Tibial nerve (tissue), 3 donors: ENCODE data around the gene SLC1A1.

ENCODE experiments used
- POLR2A ChIP-seq, 2 donors: fragments of 450-650 bp; IDR thresholded peaks; one replicate each; pipeline ENCODE4 v1.6.1; 2017; ENCODE audit warnings: antibody characterized with exemption in 2 of 2, mild to moderate bottlenecking in 2 of 2, moderate library complexity in 2 of 2
- TF ChIP-seq, protein P1 (sequence below), 5 experiments: fragments of 200-600 bp in 3 of 5; fragments of 450-650 bp in 2 of 5; sonication (generic) in 3 of 5; IDR thresholded peaks; one replicate each; pipeline ENCODE4 v1.5.1; 2016 to 2019; ENCODE audit warnings: antibody characterized with exemption in 5 of 5, mild to moderate bottlenecking in 3 of 5, moderate library complexity in 2 of 5

DNA sequence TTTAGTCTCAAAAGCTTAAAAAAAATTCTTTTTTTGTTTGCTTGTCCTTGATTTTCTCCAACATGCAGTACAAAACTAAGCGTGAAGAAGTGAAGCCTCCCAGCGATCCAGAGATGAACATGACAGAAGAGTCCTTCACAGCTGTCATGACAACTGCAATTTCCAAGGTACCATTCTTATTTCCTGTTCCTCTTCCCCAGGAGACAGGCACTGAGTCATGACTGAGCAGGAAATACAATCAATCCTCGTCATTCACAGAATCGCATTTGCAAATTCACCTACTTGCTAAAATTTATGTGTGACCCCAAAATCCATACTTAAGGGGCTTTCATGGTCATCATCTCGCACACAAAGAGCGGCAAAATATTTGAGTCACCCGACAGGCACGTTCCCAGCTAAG, 77.3 kb downstream of the SLC1A1 start:
- TF ChIP-seq, protein P1, sequence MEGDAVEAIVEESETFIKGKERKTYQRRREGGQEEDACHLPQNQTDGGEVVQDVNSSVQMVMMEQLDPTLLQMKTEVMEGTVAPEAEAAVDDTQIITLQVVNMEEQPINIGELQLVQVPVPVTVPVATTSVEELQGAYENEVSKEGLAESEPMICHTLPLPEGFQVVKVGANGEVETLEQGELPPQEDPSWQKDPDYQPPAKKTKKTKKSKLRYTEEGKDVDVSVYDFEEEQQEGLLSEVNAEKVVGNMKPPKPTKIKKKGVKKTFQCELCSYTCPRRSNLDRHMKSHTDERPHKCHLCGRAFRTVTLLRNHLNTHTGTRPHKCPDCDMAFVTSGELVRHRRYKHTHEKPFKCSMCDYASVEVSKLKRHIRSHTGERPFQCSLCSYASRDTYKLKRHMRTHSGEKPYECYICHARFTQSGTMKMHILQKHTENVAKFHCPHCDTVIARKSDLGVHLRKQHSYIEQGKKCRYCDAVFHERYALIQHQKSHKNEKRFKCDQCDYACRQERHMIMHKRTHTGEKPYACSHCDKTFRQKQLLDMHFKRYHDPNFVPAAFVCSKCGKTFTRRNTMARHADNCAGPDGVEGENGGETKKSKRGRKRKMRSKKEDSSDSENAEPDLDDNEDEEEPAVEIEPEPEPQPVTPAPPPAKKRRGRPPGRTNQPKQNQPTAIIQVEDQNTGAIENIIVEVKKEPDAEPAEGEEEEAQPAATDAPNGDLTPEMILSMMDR (IDR thresholded peaks at IDR 0.05), result no peak
- TF ChIP-seq POLR2A (IDR thresholded peaks at IDR 0.05), result no peak
